IMR-90 (cell line): Measurements from ENCODE around the gene TEDC1. TPM values are rescaled to one million over a fixed set of nuclear protein-coding genes. Genes with fewer than 3 reads are reported as not detected.
A peak's percentile ranks its signal among the peaks of the same experiment; 100 is the strongest.

Source experiments
- ATAC-seq: fragments of 200-7000 bp; cut with Tn5 transposase; 2 replicates; pipeline ENCODE4 v1.9.1; 2020; ENCODE audit warnings: low read depth, mild to moderate bottlenecking, moderate library complexity
- BruUV-seq: library from RNA; stranded (reverse); fragments of 400-500 nt; replicated peaks from 2 replicates; lab custom pipeline; 2021; lab: Mats Ljungman, UMichigan
- CTCF ChIA-PET: fragments of 300-600 bp; formaldehyde crosslinking; extraction: SDS; loops from one replicate; lab custom pipeline; 2021; ENCODE audit warnings: antibody characterized with exemption; lab: Yijun Ruan, JAX
- POLR2A ChIA-PET: fragments of 300-600 bp; sonication (Branson Sonifier 250); formaldehyde crosslinking; loops from one replicate; lab custom pipeline; 2022; ENCODE audit warnings: antibody characterized with exemption; ENCODE audit not compliant: unreplicated experiment; lab: Charles Lee
- DNase-seq: peaks from one replicate; pipeline ENCODE4 v3.0.0; 2013
- H2AFZ ChIP-seq: replicated peaks from 2 replicates; pipeline ENCODE3; 2013; ENCODE audit warnings: low read length, mild to moderate bottlenecking; ENCODE audit not compliant: poor library complexity
- H2AK5ac ChIP-seq: 2 replicates; pipeline ENCODE4 v1.6.1; 2013; ENCODE audit warnings: low read depth, low read length, inconsistent platforms
- H2AK9ac ChIP-seq: replicated peaks from 2 replicates; pipeline ENCODE3; 2013; ENCODE audit warnings: mild to moderate bottlenecking, low read depth, low read length, moderate library complexity; ENCODE audit not compliant: poor library complexity
- H2BK120ac ChIP-seq: 2 replicates; pipeline ENCODE4 v1.6.1; 2013; ENCODE audit warnings: low read depth, low read length, inconsistent platforms
- H2BK15ac ChIP-seq: 3 replicates; pipeline ENCODE4 v1.6.1; 2013; ENCODE audit warnings: low read depth, low read length, inconsistent platforms
- H2BK20ac ChIP-seq: 2 replicates; pipeline ENCODE4 v1.6.1; 2013; ENCODE audit warnings: low read depth, mild to moderate bottlenecking, inconsistent platforms, low read length, moderate library complexity
- H2BK5ac ChIP-seq: 2 replicates; pipeline ENCODE4 v1.6.1; 2013; ENCODE audit warnings: mild to moderate bottlenecking, low read depth, low read length, inconsistent platforms; ENCODE audit not compliant: poor library complexity, severe bottlenecking
- H3K14ac ChIP-seq: replicated peaks from 2 replicates; pipeline ENCODE4 v1.6.1; 2013; ENCODE audit warnings: low read depth, low read length, inconsistent platforms
- H3K18ac ChIP-seq: 2 replicates; pipeline ENCODE4 v1.6.1; 2013; ENCODE audit warnings: low read depth, low read length, control low read depth
- H3K23ac ChIP-seq: 2 replicates; pipeline ENCODE4 v1.6.1; 2013; ENCODE audit warnings: low read depth, low read length, inconsistent platforms
- H3K27ac ChIP-seq: 2 replicates; pipeline ENCODE4 v1.5.1; 2013; ENCODE audit warnings: mild to moderate bottlenecking, control low read depth, low read length; ENCODE audit not compliant: insufficient read depth
- H3K27me3 ChIP-seq: 2 replicates; pipeline ENCODE4 v1.6.1; 2013; ENCODE audit warnings: low read length; ENCODE audit not compliant: control insufficient read depth, insufficient read depth
- H3K36me3 ChIP-seq: 2 replicates; pipeline ENCODE4 v1.6.1; 2013; ENCODE audit warnings: low read length, mixed read lengths; ENCODE audit not compliant: control insufficient read depth, insufficient read depth
- H3K4ac ChIP-seq: 2 replicates; pipeline ENCODE4 v1.6.1; 2013; ENCODE audit warnings: low read depth, low read length, inconsistent platforms
- H3K4me1 ChIP-seq: 2 replicates; pipeline ENCODE4 v1.6.1; 2013; ENCODE audit warnings: low read length, mixed read lengths; ENCODE audit not compliant: control insufficient read depth, insufficient read depth
- H3K4me2 ChIP-seq: 2 replicates; pipeline ENCODE4 v1.6.1; 2013; ENCODE audit warnings: low read depth, mild to moderate bottlenecking, control low read depth, low read length, moderate library complexity
- H3K4me3 ChIP-seq: 2 replicates; pipeline ENCODE4 v1.5.1; 2013; ENCODE audit warnings: low read depth, mild to moderate bottlenecking, control low read depth, low read length, moderate library complexity; ENCODE audit not compliant: insufficient read depth
- H3K56ac ChIP-seq: 2 replicates; pipeline ENCODE4 v1.6.1; 2013; ENCODE audit warnings: low read length, inconsistent platforms; ENCODE audit not compliant: insufficient read depth; ENCODE audit errors: extremely low read depth
- H3K79me1 ChIP-seq, 2 experiments: 2 replicates each; pipeline ENCODE4 v1.6.1; 2013; ENCODE audit warnings: low read length in 2 of 2, inconsistent platforms in 1 of 2, low read depth in 1 of 2
- H3K9ac ChIP-seq: 2 replicates; pipeline ENCODE4 v1.6.1; 2013; ENCODE audit warnings: low read depth, low read length, control low read depth
- H3K9me1 ChIP-seq: 2 replicates; pipeline ENCODE4 v1.6.1; 2013; ENCODE audit warnings: low read length, inconsistent platforms; ENCODE audit not compliant: insufficient read depth
- H3K9me3 ChIP-seq: 2 replicates; pipeline ENCODE4 v1.6.1; 2013; ENCODE audit warnings: low read length; ENCODE audit not compliant: control insufficient read depth, insufficient read depth
- H4K20me1 ChIP-seq: 2 replicates; pipeline ENCODE4 v1.6.1; 2013; ENCODE audit warnings: low read length, inconsistent platforms; ENCODE audit not compliant: insufficient read depth
- H4K5ac ChIP-seq: 2 replicates; pipeline ENCODE4 v1.6.1; 2013; ENCODE audit warnings: mild to moderate bottlenecking, low read depth, low read length, control low read depth
- H4K8ac ChIP-seq, 2 experiments: 2 replicates each; pipeline ENCODE4 v1.6.1; 2013; ENCODE audit warnings: low read depth in 2 of 2, low read length in 2 of 2, control low read depth in 1 of 2, inconsistent platforms in 1 of 2
- H4K91ac ChIP-seq: 2 replicates; pipeline ENCODE4 v1.6.1; 2013; ENCODE audit warnings: low read depth, low read length, inconsistent platforms; ENCODE audit not compliant: insufficient read depth
- BHLHE40 ChIP-seq: fragments of 150-350 bp; IDR thresholded peaks from 2 replicates; pipeline ENCODE4 v1.6.1; 2016; ENCODE audit warnings: mild to moderate bottlenecking, low read depth, low read length
- CEBPB ChIP-seq: IDR thresholded peaks from 2 replicates; pipeline ENCODE4 v1.6.1; 2012; ENCODE audit warnings: low read depth, low read length, improper control_type of control experiment
- CHD1 ChIP-seq: IDR thresholded peaks from 2 replicates; pipeline ENCODE4 v1.6.1; 2012; ENCODE audit warnings: low read depth, low read length, improper control_type of control experiment
- CTCF ChIP-seq: conservative IDR thresholded peaks from 2 replicates; pipeline ENCODE4 v1.5.1; 2012; ENCODE audit warnings: mild to moderate bottlenecking, low read depth, low read length, improper control_type of control experiment
- ELK1 ChIP-seq: fragments of 150-350 bp; IDR thresholded peaks from 2 replicates; pipeline ENCODE4 v1.6.1; 2016; ENCODE audit warnings: low read depth, mild to moderate bottlenecking, low read length, moderate library complexity, borderline replicate concordance
- MAFK ChIP-seq: IDR thresholded peaks from 2 replicates; pipeline ENCODE4 v1.6.1; 2012; ENCODE audit warnings: low read depth, low read length, improper control_type of control experiment
- MAZ ChIP-seq: IDR thresholded peaks from 2 replicates; pipeline ENCODE4 v1.6.1; 2012; ENCODE audit warnings: low read depth, mild to moderate bottlenecking, low read length, improper control_type of control experiment, moderate library complexity, borderline replicate concordance
- MXI1 ChIP-seq: IDR thresholded peaks from 2 replicates; pipeline ENCODE4 v1.6.1; 2012; ENCODE audit warnings: low read depth, mild to moderate bottlenecking, low read length, moderate library complexity, borderline replicate concordance
- NFE2L2 ChIP-seq: fragments of 150-350 bp; IDR thresholded peaks from 2 replicates; pipeline ENCODE4 v1.6.1; 2016; ENCODE audit warnings: low read depth, mild to moderate bottlenecking, low read length
- POLR2A ChIP-seq: IDR thresholded peaks from 2 replicates; pipeline ENCODE4 v1.6.1; 2012; ENCODE audit warnings: mild to moderate bottlenecking, low read depth, low read length
- RAD21 ChIP-seq: IDR thresholded peaks from 2 replicates; pipeline ENCODE4 v1.6.1; 2012; ENCODE audit warnings: low read length, improper control_type of control experiment
- RCOR1 ChIP-seq: IDR thresholded peaks from 2 replicates; pipeline ENCODE4 v1.6.1; 2012; ENCODE audit warnings: mild to moderate bottlenecking, low read length, improper control_type of control experiment; ENCODE audit not compliant: insufficient replicate concordance
- RFX5 ChIP-seq: IDR thresholded peaks from 2 replicates; pipeline ENCODE4 v1.8.0; 2012; ENCODE audit warnings: low read depth, mild to moderate bottlenecking, low read length, moderate library complexity
- USF2 ChIP-seq: fragments of 150-350 bp; IDR thresholded peaks from 2 replicates; pipeline ENCODE4 v1.6.1; 2017; ENCODE audit warnings: mild to moderate bottlenecking, antibody characterized with exemption, low read length, low read depth
- WGBS, 2 experiments: methylation state at CpG; one replicate each; pipeline versions ENCODE4 v1.1.5 to v1.1.7; 2013; ENCODE audit warnings: missing lambda C conversion rate in 2 of 2; ENCODE audit not compliant: insufficient read length in 1 of 2; ENCODE audit errors: extremely low coverage in 2 of 2; 5-methylcytosine and 5-hydroxymethylcytosine counted together
- dilution Hi-C: fragments of 300-500 bp; cut with HindIII; formaldehyde crosslinking; loops from one replicate; pipeline ENCODE4 v1.14.3; 2018; ENCODE audit warnings: low sequenced_read_pairs; ENCODE audit not compliant: unreplicated experiment
- in situ Hi-C: fragments of 300-500 bp; cut with MboI; formaldehyde crosslinking; loops from 3 replicates; pipeline ENCODE4 v1.14.3; 2019; ENCODE audit warnings: low sequenced_read_pairs, inconsistent platforms, mixed read lengths
- intact Hi-C: fragments of 100-400 bp; cut with micrococcal nuclease; formaldehyde crosslinking; loops from 2 replicates; pipeline ENCODE4 v1.10.0; 2022
- polyA plus RNA-seq, 3 experiments: library from polyadenylated mRNA; depleted of rRNA; stranded (reverse); fragments of >200 nt; gene quantifications; 2 replicates each; pipeline ENCODE4 v1.2.3, GENCODE V29; 2012; ENCODE audit warnings: low replicate concordance in 1 of 3
- total RNA-seq: library from RNA; depleted of rRNA; stranded (reverse); fragments of >200 nt; gene quantifications from 2 replicates; pipeline ENCODE4 v1.2.3, GENCODE V29; 2012

TEDC1 gene
- total and polyA plus RNA-seq, 2 of the 4 experiments (the other 2 are of a cell fraction), result 5.7 to 6.4 TPM

GRCh38 chr14:105484069-105484996 is 6.7 kb upstream of the TEDC1 start:
- no peak overlapping the region for H3K23ac ChIP-seq
- no peaks in the 10 kb centered on the region for H3K9me3 ChIP-seq
- DNase-seq, result no peak
- no peak overlapping the region for H3K4ac ChIP-seq
- in situ Hi-C loops, result no loop called here
- no peak overlapping the region for H3K14ac ChIP-seq
- no peak overlapping the region for H3K4me3 ChIP-seq
- ChIA-PET POLR2A (no interaction called here), CTCF (no interaction called here)
- no peak overlapping the region for H4K5ac ChIP-seq
- peaks cover 6% of the 10 kb centered on the region for H3K9me1 ChIP-seq
- peaks cover 15% of the 10 kb centered on the region for H3K4me1 ChIP-seq
- no TSS peak for BruUV-seq
- intact Hi-C loops, result no loop called here
- no peak overlapping the region for H3K9ac ChIP-seq
- no peaks in the 10 kb centered on the region; the same call in 1 of the 2 replicates for H4K20me1 ChIP-seq
- no peaks in the 10 kb centered on the region for H3K36me3 ChIP-seq
- no peaks in the 10 kb centered on the region; a peak in 1 of 4 replicates for H3K79me1 ChIP-seq
- no peak overlapping the region for H4K91ac ChIP-seq
- no peak overlapping the region for H2AK9ac ChIP-seq
- H3K56ac ChIP-seq, result no peak overlapping the region
- no peak for ATAC-seq
- no peak overlapping the region for H2BK20ac ChIP-seq
- H3K27me3 ChIP-seq, result peaks cover 25% of the 10 kb centered on the region; the same call in 1 of the 2 replicates
- H2BK5ac ChIP-seq, result no peak overlapping the region
- WGBS, 2 experiments, result 71% methylated on average over 9 of the region's 20 CpGs; no CpG with 5 or more reads in 1 of the 2 experiments
- H3K4me2 ChIP-seq, result no peak overlapping the region
- no peak overlapping the region for H2BK120ac ChIP-seq
- no peak overlapping the region for H2AFZ ChIP-seq
- H3K18ac ChIP-seq, result no peak overlapping the region
- dilution Hi-C loops, result no loop called here
- no peak overlapping the region for H2BK15ac ChIP-seq
- H4K8ac ChIP-seq, result no peak overlapping the region
- H3K27ac ChIP-seq, result no peak overlapping the region
- H2AK5ac ChIP-seq, result peak overlapping the region; percentile 15; the same call in 1 of the 2 replicates
- no peak for TF ChIP-seq CEBPB
- TF ChIP-seq RFX5, result no peak
- no peak for TF ChIP-seq CHD1
- TF ChIP-seq MAZ, result no peak
- TF ChIP-seq POLR2A, result no peak
- no peak for TF ChIP-seq RCOR1
- TF ChIP-seq USF2, result no peak
- no peak for TF ChIP-seq MXI1
- no peak for TF ChIP-seq ELK1
- no peak for TF ChIP-seq NFE2L2
- no peak for TF ChIP-seq BHLHE40
- TF ChIP-seq CTCF, result no peak
- TF ChIP-seq MAFK, result no peak
- TF ChIP-seq RAD21, result no peak
